ENCODE measurements around the gene NHP2.

Gene NHP2

DNA sequence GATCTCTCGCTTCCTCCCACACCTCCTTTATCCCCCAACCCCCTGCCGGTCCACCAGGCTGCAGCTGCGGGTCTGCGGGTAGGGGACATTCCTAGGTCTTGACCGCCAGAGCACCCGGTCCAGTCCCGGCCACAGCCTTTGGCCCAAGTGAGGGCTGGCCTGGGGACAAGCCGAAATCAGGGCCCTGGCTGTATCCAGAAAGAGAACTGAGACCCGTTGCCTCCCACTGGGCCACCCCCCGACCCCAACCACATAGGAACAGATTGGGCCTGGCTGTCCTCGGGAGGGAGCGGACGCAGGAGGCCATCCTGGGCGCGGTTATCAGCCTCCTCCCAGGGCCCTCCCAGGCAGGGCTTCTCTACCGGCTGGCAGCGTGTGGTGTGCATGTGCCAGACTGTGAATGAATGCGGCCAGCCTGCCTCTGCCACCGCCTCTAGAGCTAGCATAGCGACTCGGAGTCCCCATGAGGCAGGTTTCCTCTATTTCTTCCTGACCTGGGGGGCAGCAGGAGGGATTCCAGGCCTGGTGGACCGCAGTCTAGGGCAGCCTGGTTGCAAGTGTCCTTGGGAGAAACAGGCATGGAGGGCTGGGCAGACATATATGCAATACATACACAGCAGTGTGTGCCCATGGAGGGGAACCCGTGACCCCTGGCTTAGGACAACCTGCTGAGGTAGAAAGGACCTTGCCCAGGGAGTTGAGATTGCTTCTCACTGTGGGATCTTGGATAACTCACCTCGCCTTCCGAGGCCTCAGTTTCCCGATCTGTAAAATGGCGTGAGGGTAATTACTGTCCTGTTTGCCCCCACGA lies 39.2 kb downstream of the NHP2 start:
- no peak for DNase-seq (ENCODE audit: low read depth)

DNA sequence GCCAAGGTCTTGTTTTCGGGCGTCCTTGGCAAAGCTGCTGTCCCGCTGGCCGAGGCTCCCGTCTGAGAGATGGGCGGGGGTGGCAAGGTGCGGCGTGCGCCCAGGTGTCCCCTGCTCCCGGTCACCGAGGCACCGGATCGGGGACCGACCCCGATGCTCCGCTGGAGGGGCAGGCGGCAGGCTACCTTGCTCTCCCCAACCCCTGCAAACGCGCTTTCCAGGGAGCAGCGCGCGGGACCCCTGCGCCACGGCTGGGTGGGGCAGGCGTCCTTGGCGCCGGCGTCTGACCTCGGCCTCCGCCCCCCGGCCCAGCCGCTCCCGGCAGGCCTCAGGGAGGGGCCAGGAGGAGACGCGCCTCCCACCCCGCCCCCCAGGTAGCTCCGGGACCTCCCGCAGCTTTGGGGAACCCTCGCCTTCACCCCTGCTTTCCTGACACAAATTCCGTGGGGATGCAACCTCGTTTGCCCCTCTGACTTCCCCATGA lies 39.8 kb downstream of the NHP2 start:
- DNase-seq (ENCODE audit: low read depth) = no peak

DNA sequence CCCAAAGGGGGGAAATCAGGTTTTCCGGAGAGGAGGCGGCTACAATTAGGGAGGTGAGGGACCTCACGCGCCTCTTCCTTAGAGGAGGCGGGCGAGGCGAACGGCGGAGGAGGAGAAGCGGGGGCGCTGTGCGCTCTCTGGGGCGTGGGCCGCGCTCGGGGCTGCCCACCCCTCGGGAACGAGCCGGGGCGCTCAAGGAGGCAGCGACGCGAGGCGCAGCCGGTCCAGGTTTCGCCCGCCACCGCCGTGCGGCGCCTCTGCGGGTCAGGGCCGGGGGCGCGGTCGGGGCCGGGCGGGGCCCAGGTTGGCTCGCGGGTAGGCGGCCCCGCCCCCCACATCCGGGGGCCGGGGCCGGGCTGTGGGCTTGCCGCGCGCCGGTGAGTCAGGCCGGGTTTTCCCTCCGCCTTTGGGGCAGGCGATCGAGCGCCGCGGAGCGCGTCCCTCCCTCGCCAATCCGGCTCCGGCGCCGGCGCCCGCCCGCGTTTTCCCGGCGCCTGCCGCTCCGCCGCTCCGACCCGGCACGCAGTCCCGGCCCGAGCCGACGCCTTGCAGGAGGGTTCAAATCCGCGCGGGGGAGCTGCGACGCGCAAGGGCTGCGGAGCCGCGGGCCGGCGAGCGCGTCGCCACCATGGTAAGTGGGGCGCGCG lies 40.4 kb downstream of the NHP2 start, which contains the start of gene N4BP3:
Gene N4BP3 (plus strand): TSS at position 392 of the 647 bp plus-strand sequence. CDS start 6,052 bp downstream, outside the sequence.
- peak; percentile 81 for DNase-seq (ENCODE audit: low read depth)

DNA sequence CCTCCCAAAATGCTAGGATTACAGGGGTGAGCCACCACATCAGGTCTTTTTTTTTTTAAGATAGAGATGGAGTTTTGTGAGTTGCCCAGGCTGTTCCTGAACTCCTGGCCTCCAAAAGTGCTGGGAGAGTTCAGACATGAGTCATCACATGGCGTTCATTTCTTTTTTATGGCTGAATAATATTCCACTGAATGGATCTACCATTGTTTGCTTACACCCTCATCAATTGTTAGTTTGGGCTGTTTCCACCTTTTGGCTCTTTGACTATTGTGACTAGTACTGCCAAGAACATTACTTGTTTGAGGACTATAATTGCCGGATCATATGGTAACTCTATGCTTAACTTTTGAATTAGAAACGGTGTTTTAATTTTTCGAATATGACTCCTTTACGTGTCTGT lies 41.1 kb downstream of the NHP2 start:
- DNase-seq (ENCODE audit: low read depth) = no peak

DNA sequence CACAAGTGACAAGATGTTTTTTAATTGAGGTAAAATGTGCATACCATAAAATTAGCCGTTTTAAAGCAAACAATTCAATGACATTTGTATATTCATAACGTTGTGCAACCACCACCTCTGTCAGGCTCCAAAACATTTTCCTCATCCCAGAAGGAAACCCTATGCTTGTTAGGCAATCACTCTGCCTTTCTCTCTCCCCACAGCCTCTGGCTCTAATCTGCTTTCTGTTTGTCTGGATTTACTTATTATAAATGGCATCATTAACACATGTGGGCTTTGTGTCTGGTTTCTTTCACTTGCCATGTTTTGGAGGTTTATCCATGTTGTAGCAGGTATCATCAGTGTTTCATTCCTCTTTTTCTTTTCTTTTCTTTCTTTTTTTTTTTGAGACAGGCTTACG lies 41.8 kb downstream of the NHP2 start:
- no peak for DNase-seq (ENCODE audit: low read depth)

DNA sequence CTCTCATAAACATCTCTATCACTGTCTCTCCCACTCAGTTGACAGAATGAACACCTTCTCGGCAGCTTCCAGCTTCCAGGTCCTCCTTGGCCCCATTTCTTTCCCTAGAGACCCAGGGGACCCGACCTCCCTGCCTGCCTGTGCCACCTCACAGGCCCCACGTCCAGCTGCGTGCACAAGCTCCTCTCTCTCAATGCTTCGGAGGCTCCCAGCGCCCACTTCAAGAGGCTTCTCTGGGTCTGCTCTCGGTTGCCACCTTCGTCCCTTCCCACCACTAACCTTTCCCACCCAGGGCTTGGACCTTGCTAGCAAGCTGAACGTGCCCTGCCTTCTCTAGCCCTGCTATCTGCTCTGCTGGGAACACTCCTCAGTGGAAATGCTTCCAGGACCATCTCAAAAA lies 43.2 kb downstream of the NHP2 start:
- no peak for DNase-seq (ENCODE audit: low read depth)

DNA sequence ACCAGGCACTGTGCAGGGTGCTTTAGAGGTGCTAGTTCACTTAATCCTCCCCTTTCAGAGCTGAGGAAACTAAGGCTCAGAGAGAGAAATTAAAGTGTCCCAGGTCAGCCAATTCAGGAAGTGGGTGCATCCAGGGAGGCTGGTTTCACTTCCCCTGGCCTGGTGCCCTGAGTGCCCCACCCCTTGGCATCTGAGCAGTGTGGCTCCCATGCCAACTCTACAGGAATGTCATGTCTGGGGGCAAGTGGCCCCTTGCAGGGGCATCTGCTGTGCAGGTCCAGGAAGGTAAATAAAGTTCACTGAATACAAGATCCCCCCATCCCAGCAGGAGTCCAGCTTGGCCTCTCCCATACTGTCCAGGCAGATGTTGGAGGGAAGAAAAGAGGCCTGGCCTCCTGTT lies 44.7 kb downstream of the NHP2 start:
- no peak for DNase-seq (ENCODE audit: low read depth)

DNA sequence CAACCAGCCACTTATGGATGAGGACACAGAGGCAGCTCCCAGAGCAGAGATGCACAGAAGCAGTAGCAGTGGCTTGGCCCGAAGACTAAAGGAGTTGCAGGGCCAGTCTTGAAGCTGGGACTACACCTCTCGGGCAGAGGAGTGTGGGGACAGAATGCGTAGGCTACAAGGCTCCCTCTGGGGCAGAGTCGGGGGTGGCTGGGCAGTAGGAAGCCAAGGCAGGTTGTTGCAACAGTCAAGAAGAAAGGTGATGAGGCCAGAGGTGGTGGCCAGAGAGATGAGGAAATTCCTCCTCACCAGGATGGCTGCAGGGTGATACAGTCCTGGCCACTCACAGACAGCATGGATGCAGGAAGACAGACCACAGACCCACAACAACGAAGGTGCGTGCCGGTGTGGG lies 45.2 kb downstream of the NHP2 start:
- no peak for DNase-seq (ENCODE audit: low read depth)

DNA sequence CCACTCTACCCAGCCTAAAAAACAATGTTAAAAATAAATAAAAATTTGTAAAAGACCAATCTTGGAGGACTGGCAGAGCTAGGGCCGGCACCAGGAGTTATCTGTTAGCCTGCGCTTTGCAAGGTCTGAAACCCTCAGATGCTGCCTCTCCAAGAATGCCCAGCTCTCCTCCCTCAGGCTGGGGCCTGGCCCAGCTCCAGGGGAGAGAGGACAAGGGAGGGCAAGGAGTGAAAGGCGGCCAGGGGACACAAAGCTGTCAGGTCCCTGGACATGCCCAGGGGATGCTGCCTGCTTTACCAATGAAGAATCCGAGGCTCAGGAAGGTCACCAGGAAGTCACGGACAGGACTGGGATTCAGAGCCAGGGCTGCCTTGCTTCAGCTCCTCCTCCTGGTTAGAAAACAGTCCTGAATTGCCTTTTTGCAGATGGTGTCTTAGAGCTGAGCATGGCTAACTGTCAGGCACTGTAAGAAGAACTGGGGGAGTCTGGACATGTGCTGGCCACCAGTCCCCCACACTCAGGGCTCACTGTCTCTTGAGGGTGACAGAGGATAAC lies 45.9 kb downstream of the NHP2 start:
- no peak for DNase-seq (ENCODE audit: low read depth)

DNA sequence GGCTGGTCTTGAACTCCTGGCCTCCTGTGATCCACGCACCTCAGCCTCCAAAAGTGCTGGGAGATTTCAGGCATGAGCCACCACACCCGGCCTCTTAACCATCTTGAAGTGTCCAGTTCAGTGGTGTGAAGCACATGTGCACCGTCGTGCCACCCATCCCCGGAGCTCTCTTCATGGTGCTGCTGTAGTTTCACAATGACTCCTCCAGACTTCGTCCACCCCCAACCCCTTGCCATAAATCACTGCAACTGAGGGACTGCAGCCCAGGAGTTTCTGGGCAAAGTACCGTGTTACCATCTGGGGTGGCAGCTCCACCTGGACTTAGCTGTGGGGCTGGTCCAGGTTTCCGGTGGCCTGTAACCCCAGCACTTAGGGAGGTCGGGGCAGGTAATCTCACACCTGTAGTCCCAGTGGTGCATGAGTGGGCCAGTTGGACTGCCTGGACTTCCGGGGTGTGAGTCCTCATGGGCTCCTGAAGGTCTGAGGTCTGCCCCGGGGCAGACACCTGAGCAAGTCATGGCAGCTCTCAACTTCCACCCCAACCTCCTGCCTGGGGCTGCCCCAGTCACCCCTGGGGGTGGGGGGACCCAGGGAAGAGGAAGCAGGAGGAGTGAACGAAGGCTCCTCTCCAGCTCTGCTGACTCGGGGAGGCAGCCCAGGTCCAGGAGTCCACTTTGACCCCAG lies 47.0 kb downstream of the NHP2 start:
- DNase-seq (ENCODE audit: low read depth) = no peak

DNA sequence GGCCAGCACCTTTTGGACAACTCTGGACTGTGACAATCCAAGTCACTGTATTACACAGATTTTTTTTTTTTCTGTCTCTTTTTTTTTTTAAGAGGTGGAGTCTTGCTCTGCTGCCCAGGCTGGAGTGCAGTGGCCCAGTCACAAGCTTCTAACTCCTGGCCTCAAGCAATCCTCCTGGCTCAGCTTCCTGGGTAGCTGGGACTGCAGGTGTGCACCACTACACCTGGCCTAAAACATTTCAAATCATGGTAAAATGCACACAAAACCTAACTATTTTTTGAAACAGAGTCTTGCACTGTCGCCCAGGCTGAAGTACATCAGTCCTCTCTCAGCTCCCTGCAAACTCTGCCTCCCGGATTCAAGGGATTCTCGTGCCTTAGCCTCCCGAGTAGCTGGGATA lies 47.6 kb downstream of the NHP2 start:
- DNase-seq (ENCODE audit: low read depth) = no peak

DNA sequence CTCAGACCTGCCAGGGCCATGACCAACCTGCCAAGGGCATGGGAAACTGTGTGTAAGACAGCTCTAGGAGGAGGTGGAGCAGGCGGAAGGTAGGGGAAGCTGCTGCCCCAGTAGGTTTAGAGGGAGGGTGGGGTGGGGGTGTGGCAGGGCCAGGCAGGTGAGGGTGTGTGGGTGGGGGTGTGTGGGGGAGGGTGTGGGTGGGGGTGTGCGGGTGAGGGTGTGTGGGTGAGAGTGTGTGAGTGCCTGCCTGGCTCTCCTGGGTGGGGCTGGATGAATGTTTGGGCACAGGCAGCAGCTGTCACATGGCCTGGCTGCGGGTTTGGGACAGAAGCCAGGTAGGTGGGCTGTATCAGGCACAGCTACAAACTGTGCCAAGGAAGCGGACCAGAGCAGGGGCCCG lies 49.2 kb downstream of the NHP2 start:
- DNase-seq (ENCODE audit: low read depth) = no peak

DNA sequence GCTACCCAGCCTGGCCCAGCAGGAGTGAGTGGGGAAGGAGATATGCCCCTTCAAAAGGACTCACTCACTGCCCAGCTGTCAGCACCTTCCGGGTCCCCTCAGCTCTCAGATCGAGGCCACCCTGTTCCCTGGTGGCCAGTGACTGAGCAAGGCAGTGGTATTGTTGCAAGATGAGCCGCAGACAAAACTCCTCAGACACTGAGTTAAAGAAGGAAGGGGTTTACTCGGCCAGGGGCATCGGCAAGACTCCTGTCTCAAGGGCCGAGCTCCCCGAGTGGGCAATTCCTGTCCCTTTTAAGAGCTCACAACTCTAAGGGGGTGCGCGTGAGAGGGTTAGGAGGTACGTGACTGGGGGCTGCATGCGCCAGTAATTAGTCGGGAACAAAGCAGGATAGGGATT lies 50.1 kb downstream of the NHP2 start:
- no peak for DNase-seq (ENCODE audit: low read depth)

Data from stimulated activated CD4-positive, alpha-beta T cell treated with anti-CD3 and anti-CD28 coated beads, Interleukin-2, amount 100 ng/mL, for 4 hours (primary cell).